GM21723 (cell line): ENCODE data around the gene DLEC1.
A peak's percentile ranks its signal among the peaks of the same experiment; 100 is the strongest.
"Not testable (repeated sequence)": the region's sequence is repeated elsewhere in the genome, so short reads cannot be mapped to it uniquely, and the experiment has no call there.

Experiments
- ATAC-seq: cut with Tn5 transposase; IDR thresholded peaks from one replicate; pipeline ENCODE4 v1.9.1; 2021; ENCODE audit warnings: mild to moderate bottlenecking, moderate library complexity; ENCODE audit not compliant: unreplicated experiment

The DLEC1 gene

GRCh38 chr3:38135621-38136277, 96.7 kb downstream of the DLEC1 start:
- ATAC-seq, result not testable (repeated sequence)

GRCh38 chr3:38136393-38136776, 97.4 kb downstream of the DLEC1 start:
- no peak for ATAC-seq

GRCh38 chr3:38136777-38137614, 98.0 kb downstream of the DLEC1 start, which contains the start of gene ACAA1:
Gene ACAA1, minus strand, starts transcription at chr3:38137127. Its CDS starts 92 bp downstream, at chr3:38137035.
- peak; percentile 86 for ATAC-seq

GRCh38 chr3:38137615-38138348, 98.8 kb downstream of the DLEC1 start:
- no peak for ATAC-seq

- peak; percentile 48 for ATAC-seq
Measured at GRCh38 chr3:38138349-38139190, 99.6 kb downstream of the DLEC1 start, which contains the start of gene MYD88. Gene MYD88, plus strand, starts transcription at chr3:38138661. Its CDS starts 40 bp downstream, at chr3:38138701.

GRCh38 chr3:38139191-38139590, 100.2 kb downstream of the DLEC1 start:
- no peak for ATAC-seq

- no peak for ATAC-seq
Measured at GRCh38 chr3:38139652-38140051, 100.6 kb downstream of the DLEC1 start.

GRCh38 chr3:38140326-38141172, 101.5 kb downstream of the DLEC1 start:
- ATAC-seq, result no peak

GRCh38 chr3:38141173-38141951, 102.4 kb downstream of the DLEC1 start:
- no peak for ATAC-seq

- no peak for ATAC-seq
Measured at GRCh38 chr3:38141952-38142273, 102.9 kb downstream of the DLEC1 start.

GRCh38 chr3:38142959-38143358, 104.0 kb downstream of the DLEC1 start:
- ATAC-seq, result no peak

GRCh38 chr3:38143511-38143910, 104.5 kb downstream of the DLEC1 start:
- ATAC-seq, result no peak

- no peak for ATAC-seq
Measured at GRCh38 chr3:38146504-38146903, 107.5 kb downstream of the DLEC1 start.

- no peak for ATAC-seq
Measured at GRCh38 chr3:38147421-38147820, 108.4 kb downstream of the DLEC1 start.

- no peak for ATAC-seq
Measured at GRCh38 chr3:38148311-38148882, 109.4 kb downstream of the DLEC1 start.

- no peak for ATAC-seq
Measured at GRCh38 chr3:38149708-38150107, 110.7 kb downstream of the DLEC1 start.

GRCh38 chr3:38150780-38151528, 111.9 kb downstream of the DLEC1 start:
- ATAC-seq, result no peak
